Keratinocyte (primary cell): ENCODE results near the gene HPD.

Source experiments
- CTCF ChIP-seq, 3 experiments: IDR thresholded peaks in 1 of 3; conservative IDR thresholded peaks in 1 of 3; optimal IDR thresholded peaks in 1 of 3; 2 replicates in 2 of 3; 3 replicates in 1 of 3; pipeline versions ENCODE3 to v1.5.1; 2011; ENCODE audit warnings: low read length in 3 of 3, mild to moderate bottlenecking in 3 of 3, moderate library complexity in 2 of 3, control low read depth in 1 of 3, inconsistent platforms in 1 of 3; ENCODE audit not compliant: insufficient read depth in 2 of 3; ENCODE audit errors: extremely low read depth in 1 of 3
- EZH2 ChIP-seq: IDR thresholded peaks from one replicate; pipeline ENCODE4 v1.6.1; 2012; ENCODE audit warnings: inconsistent platforms, mild to moderate bottlenecking, low read length, moderate library complexity

GRCh38 chr12:121894633-121895032 lies 36.0 kb upstream of the HPD start:
- TF ChIP-seq CTCF (optimal IDR thresholded peaks at IDR 0.05 in 1 of 3, IDR thresholded peaks at IDR 0.05 in 1 of 3, conservative IDR thresholded peaks at IDR 0.05 in 1 of 3; ENCODE audit: extremely low read depth in 1 of 3, insufficient read depth in 2 of 3, low read length in 3 of 3), result peak in 2 of 3 experiments; percentile 14 to 23
- TF ChIP-seq EZH2, result no peak
